Heart left ventricle (tissue), 16 donors: ENCODE data around the gene ADCY4. TPM values are rescaled to one million over a fixed set of nuclear protein-coding genes. Genes with fewer than 3 reads are reported as not detected.
A peak's percentile ranks its signal among the peaks of the same experiment; 100 is the strongest.

Experiments
- ATAC-seq, 4 donors: fragments of 200-7000 bp; cut with Tn5 transposase; one replicate each; pipeline ENCODE4 v1.9.1; 2020 to 2022; ENCODE audit warnings: moderate library complexity in 4 of 4, mild to moderate bottlenecking in 3 of 4, moderate number of reproducible peaks in 1 of 4
- DNase-seq, 5 donors: peaks; one replicate each; pipeline ENCODE4 v3.0.0-alpha.2; 2020
- H3K27ac ChIP-seq, 12 donors: fragments of 200-600 bp; sonication (generic) in 4 of 12; one replicate each; pipeline versions ENCODE4 v1.5.0 to v1.8.0; 2016 to 2022; ENCODE audit warnings: mild to moderate bottlenecking in 2 of 12
- H3K27me3 ChIP-seq, 9 donors: fragments of 200-600 bp; sonication (generic) in 2 of 9; one replicate each; pipeline versions ENCODE4 v1.5.1 to v1.8.0; 2016 to 2022; ENCODE audit warnings: mild to moderate bottlenecking in 3 of 9
- H3K36me3 ChIP-seq, 9 donors: fragments of 200-600 bp; sonication (generic) in 2 of 9; one replicate each; pipeline versions ENCODE4 v1.5.0 to v1.8.0; 2018 to 2022; ENCODE audit warnings: mild to moderate bottlenecking in 2 of 9
- H3K4me1 ChIP-seq, 12 donors: fragments of 200-600 bp; sonication (generic) in 4 of 12; one replicate each; pipeline versions ENCODE4 v1.5.0 to v1.8.0; 2016 to 2022; ENCODE audit warnings: mild to moderate bottlenecking in 3 of 12
- H3K4me3 ChIP-seq, 12 donors: fragments of 200-600 bp; sonication (generic) in 4 of 12; one replicate each; pipeline versions ENCODE4 v1.5.0 to v1.8.0; 2017 to 2022; ENCODE audit warnings: mild to moderate bottlenecking in 9 of 12, moderate library complexity in 4 of 12
- H3K9me3 ChIP-seq, 12 donors: fragments of 200-600 bp; sonication (generic) in 4 of 12; one replicate each; pipeline versions ENCODE4 v1.5.0 to v1.8.0; 2016 to 2022; ENCODE audit warnings: mild to moderate bottlenecking in 1 of 12
- POLR2A ChIP-seq, 2 donors: fragments of 450-650 bp; IDR thresholded peaks; one replicate each; pipeline ENCODE4 v1.6.1; 2017; ENCODE audit warnings: antibody characterized with exemption in 2 of 2, mild to moderate bottlenecking in 2 of 2, moderate library complexity in 2 of 2
- WGBS, 4 donors: extraction: QIAGEN DNeasy Blood & Tissue Kit in 2 of 4; methylation state at CpG; one replicate each; pipeline versions ENCODE4 v1.1.5 to v1.1.7; 2013 to 2018; 5-methylcytosine and 5-hydroxymethylcytosine counted together
- intact Hi-C, 10 donors: fragments of 100-400 bp; cut with DNase I; formaldehyde crosslinking; loops; one replicate each; pipeline versions ENCODE4 v1.11.1 to v1.14.2; 2022
- polyA plus RNA-seq, 2 donors: library from polyadenylated mRNA; stranded (reverse); fragments of 200-250 nt; gene quantifications; one replicate each; pipeline ENCODE4 v1.2.3, GENCODE V29; 2013
- total RNA-seq, 9 donors: library from RNA; depleted of rRNA in 2 of 9; stranded (reverse); fragments of >200 nt in 2 of 9; fragmentation: NEBNext Ultra II Directional in 3 of 9; extraction: Animal tissue kit (Norgen Biotek cat#: 25700) in 3 of 9; gene quantifications; one replicate each; pipeline versions ENCODE4 v1.1.0 to v1.2.4, GENCODE V29; 2016 to 2023
- TF ChIP-seq, protein P1 (sequence below), 12 donors: fragments of 200-600 bp; sonication (generic) in 4 of 12; IDR thresholded peaks; one replicate each; pipeline versions ENCODE4 v1.5.0 to v1.8.0; 2018 to 2022; ENCODE audit warnings: antibody characterized with exemption in 12 of 12, mild to moderate bottlenecking in 5 of 12
- donor health status: ischemic (EF 13 %, LVEDD 7.1; RV severe dilation, severe dysfunction).
- donor health status: healthy with polysubstance abuse.
- donor health status: DM: no; HTN: yes; CAD: no.
- donor health status: DM: no; HTN: no; CAD: no.
- donor health status: ischemic (EF 25% LVEDD 6.9; RV normal size, moderate dysfunction).
- donor health status: ischemic (EF 25% LVEDD 5.7; RV mildly dilated, moderate dysfunction).
- donor health status: healthy.
- donor health status: DM: yes; HTN: yes; CAD: no.
- donor health status: ischemic (EF 35%, LVEDD 5.7; RV mildly dilated, moderate dysfunction).
- donor health status: nonischemic (EF 11% LVEDD 7.7; RV severe dilation, severe dysfunction).
- donor health status: DM: yes; HTN: yes; CAD: no.
- donor health status: PGD.
- donor health status: ischemic (EF 29% LVEDD 5.4; RV normal size, mild dysfunction).
- donor health status: nonischemic (EF 23%, LVEDD 6.1; RV moderate dilation, normal function).

The ADCY4 gene
- total and polyA plus RNA-seq, 11 donors = 20.7 to 47.5 (median 27.5) TPM

DNA sequence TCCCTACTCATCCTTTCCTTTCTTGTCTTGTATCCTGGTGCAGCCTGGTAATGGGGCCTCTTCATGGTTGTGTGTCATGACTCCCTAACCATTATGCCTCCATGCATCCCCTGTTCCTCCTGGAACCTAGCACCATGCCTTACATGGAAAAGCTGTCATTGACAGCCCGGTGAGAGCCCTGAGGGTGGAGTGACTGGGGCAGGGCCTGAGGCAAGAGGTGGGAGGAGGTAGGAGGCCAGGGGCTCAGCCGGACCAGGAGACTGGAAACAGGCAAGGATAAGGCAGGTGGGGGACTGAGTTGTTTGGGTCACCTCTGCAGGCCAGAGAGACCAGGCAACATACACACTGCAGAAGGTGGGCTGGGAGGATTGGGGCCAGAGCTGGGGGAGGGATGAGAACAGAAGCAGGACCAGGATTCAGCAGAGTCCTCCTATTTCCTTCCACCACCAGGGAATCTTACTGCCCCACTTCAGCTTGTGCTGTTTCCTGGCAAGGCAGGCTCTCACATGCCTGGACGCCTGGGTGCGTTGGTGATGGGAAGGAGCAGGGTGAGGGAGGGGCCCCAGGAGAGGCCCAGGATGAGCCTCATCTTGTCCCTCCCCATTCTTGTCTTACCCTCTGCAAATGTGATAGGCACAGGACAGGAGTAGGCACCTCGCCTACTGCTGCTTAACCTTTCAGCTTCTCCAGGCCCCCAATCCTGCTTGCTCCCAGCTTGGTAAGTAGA lies 25.2 kb downstream of the ADCY4 start, which contains the start of gene LTB4R2:
TSS of gene LTB4R2 (plus strand) at position 603 of the 727 bp plus-strand sequence. CDS start 525 bp downstream, outside the sequence.
- no peaks in the 10 kb centered on the region for H3K9me3 ChIP-seq
- H3K27ac ChIP-seq = peak within 1 kb of the TSS; percentile 74 to 92 (median 88)
- 68 to 79% (median 73%) methylated on average over 5 of the region's 5 CpGs for WGBS, 4 donors
- H3K36me3 ChIP-seq = peaks cover 0 to 32% (median 27%) of the 10 kb centered on the region in 9 donors
- intact Hi-C loops = loop anchor here in 1 of 10 donors (5.0 kb wide), 1 partner anchor 128 kb away; no protein-coding TSS in a partner anchor
- H3K4me1 ChIP-seq = peaks cover 9 to 71% (median 44%) of the 10 kb centered on the region in 12 donors
- ATAC-seq (no peak), DNase-seq (no peak)
- H3K27me3 ChIP-seq = no peaks in the 10 kb centered on the region
- TF ChIP-seq POLR2A (IDR thresholded peaks at IDR 0.05) = no peak
- TF ChIP-seq, protein P1, sequence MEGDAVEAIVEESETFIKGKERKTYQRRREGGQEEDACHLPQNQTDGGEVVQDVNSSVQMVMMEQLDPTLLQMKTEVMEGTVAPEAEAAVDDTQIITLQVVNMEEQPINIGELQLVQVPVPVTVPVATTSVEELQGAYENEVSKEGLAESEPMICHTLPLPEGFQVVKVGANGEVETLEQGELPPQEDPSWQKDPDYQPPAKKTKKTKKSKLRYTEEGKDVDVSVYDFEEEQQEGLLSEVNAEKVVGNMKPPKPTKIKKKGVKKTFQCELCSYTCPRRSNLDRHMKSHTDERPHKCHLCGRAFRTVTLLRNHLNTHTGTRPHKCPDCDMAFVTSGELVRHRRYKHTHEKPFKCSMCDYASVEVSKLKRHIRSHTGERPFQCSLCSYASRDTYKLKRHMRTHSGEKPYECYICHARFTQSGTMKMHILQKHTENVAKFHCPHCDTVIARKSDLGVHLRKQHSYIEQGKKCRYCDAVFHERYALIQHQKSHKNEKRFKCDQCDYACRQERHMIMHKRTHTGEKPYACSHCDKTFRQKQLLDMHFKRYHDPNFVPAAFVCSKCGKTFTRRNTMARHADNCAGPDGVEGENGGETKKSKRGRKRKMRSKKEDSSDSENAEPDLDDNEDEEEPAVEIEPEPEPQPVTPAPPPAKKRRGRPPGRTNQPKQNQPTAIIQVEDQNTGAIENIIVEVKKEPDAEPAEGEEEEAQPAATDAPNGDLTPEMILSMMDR (IDR thresholded peaks at IDR 0.05) = no peak
- peak within 1 kb of the TSS; percentile 25 to 81 (median 63) for H3K4me3 ChIP-seq

DNA sequence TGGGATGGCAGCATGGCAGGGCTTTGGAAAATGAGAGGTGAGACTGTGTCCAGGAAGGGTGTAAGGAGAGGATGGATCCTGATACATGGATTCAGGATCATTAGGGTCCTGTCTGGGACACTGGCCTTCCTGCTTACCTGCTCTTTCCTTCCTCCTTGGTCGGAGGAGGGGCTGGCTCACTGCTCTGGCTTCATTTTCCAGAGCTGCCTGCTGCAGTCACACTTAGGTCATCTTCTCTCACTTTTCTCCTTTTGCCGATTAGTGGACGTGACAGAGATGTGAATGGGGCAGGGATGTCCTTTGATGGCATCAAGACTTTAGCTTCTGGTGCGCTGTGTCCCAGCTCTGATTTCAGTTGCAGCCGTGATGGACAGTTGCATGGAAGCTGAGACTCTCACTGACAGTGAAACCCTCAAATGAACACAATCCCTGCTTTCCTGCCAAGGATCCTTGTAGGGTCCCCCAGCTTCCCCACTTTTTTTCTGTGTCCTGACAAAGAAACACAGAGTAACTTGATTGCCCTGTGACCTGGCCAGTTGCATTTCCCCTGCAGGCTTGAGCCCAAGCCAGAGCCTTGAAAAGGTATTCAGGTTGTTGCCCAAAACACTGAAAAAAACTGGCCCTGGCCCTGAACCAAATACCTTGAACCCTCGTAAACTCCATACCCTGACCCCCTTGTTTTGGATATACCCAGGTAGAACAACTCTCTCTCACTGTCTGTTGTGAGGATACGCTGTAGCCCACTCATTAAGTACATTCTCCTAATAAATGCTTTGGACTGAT lies 26.3 kb downstream of the ADCY4 start:
- 82 to 87% (median 85%) methylated on average over 7 of the region's 7 CpGs for WGBS, 4 donors
- Histone ChIP-seq H3K4me1 (peaks cover 9 to 59% (median 37%) of the 10 kb centered on the region in 12 donors), H3K9me3 (no peaks in the 10 kb centered on the region), H3K27me3 (no peaks in the 10 kb centered on the region), H3K36me3 (peaks cover 0 to 44% (median 38%) of the 10 kb centered on the region in 9 donors), H3K27ac (no peak overlapping the region), H3K4me3 (no peak overlapping the region)
- intact Hi-C loops = no loop called here
- peak in 1 of 5 donors; percentile 18 for DNase-seq
- no peak for ATAC-seq
- TF ChIP-seq, protein P1 (IDR thresholded peaks at IDR 0.05) = peak in 4 of 12 donors; percentile 1 to 40 (median 23)
- TF ChIP-seq POLR2A (IDR thresholded peaks at IDR 0.05) = no peak

DNA sequence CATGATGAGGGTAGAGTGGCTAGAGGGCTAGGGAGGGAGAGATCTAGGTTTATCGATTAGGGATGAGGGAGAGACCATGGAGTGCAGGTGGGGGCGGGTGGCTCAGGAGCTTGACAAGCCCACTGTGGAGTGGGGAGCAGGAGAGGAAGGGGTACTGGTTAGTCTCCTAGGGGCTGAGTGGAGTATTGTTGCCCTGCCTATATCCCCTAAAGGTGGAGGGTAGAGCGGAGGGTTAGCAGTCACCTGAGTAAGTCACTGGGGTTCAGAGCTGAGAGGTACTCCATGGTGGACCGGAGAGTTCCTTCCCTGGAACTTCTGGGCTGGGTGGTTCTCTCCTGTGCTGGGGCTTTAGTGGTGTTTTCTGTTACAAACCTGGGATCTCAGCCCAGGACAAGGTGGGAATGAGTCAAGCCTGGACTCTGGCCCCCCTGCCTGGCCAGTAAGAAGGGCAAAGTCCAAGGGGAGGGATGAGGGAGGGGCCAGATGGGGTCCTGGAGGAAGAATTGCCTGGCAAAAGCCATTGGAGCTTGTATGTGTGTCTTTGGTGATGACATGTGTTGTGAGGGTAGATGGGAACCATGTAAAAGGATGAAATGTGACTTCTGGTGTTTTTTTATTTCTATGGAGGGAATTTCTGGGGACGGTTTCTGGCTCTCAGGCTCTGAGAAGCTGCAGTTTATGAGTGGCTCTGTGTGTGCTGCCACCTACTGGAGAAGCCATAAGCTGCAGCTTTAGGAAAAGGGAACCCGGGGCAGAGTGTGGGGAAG lies 27.1 kb downstream of the ADCY4 start, which contains the start of gene CIDEB:
TSS of gene CIDEB (minus strand) at position 403 of the 767 bp plus-strand sequence. CDS start at position 284, 119 bp downstream.
- Histone ChIP-seq H3K27me3 (no peaks in the 10 kb centered on the region), H3K4me3 (no peak within 1 kb of the TSS), H3K4me1 (peaks cover 9 to 52% (median 32%) of the 10 kb centered on the region in 12 donors), H3K9me3 (no peaks in the 10 kb centered on the region), H3K27ac (no peak within 1 kb of the TSS), H3K36me3 (peaks cover 0 to 52% (median 46%) of the 10 kb centered on the region in 9 donors)
- no peak for TF ChIP-seq POLR2A (IDR thresholded peaks at IDR 0.05)
- TF ChIP-seq, protein P1 (IDR thresholded peaks at IDR 0.05) = peak; percentile 79 to 96 (median 90)
- intact Hi-C loops = no loop called here
- 56 to 63% (median 61%) methylated on average over 6 of the region's 6 CpGs for WGBS, 4 donors
- peak in 3 of 4 donors; percentile 3 to 23 (median 13) for ATAC-seq
- peak in 3 of 5 donors; percentile 42 to 59 (median 58) for DNase-seq
